K562 (cell line): ENCODE results near the gene FARP2. TPM values are rescaled to one million over a fixed set of nuclear protein-coding genes. Genes with fewer than 3 reads are reported as not detected.

Source experiments
- CTCFL ChIP-seq: IDR thresholded peaks from 2 replicates; pipeline ENCODE4 v1.6.1; 2011; ENCODE audit warnings: borderline replicate concordance, low read depth, mild to moderate bottlenecking, moderate library complexity, low read length; ENCODE audit not compliant: insufficient read depth, poor library complexity, severe bottlenecking
- GTF2F1 ChIP-seq: IDR thresholded peaks from 2 replicates; pipeline ENCODE4 v1.6.1; 2011; ENCODE audit warnings: low read depth, low read length, improper control_type of control experiment
- KLF1 ChIP-seq: fragments of 450-650 bp; IDR thresholded peaks from 2 replicates; pipeline ENCODE4 v1.6.1; 2016; ENCODE audit warnings: missing genetic modification characterization, missing compliant biosample characterization
- MAX ChIP-seq: sonication (generic); formaldehyde crosslinking; IDR thresholded peaks from 2 replicates; pipeline ENCODE4 v1.9.0; 2022; ENCODE audit warnings: mild to moderate bottlenecking, missing genetic modification reagents
- MBD1 ChIP-seq: fragments of 250-450 bp; sonication (Bioruptor Pico); IDR thresholded peaks from 2 replicates; pipeline ENCODE4 v1.8.0; 2022; ENCODE audit warnings: inconsistent platforms
- MNT ChIP-seq, 2 experiments: fragments of 450-650 bp; conservative IDR thresholded peaks; 2 replicates each; pipeline ENCODE4 v1.6.1; 2017; ENCODE audit warnings: mild to moderate bottlenecking in 2 of 2, moderate library complexity in 2 of 2
- POLR2H ChIP-seq: IDR thresholded peaks from 2 replicates; pipeline ENCODE4 v1.6.1; 2016; ENCODE audit warnings: missing genetic modification characterization, low read depth, mild to moderate bottlenecking, control low read depth, missing compliant biosample characterization, moderate library complexity
- ZSCAN29 ChIP-seq: fragments of 450-650 bp; IDR thresholded peaks from 2 replicates; pipeline ENCODE4 v1.6.1; 2017
- polyA plus RNA-seq, 8 experiments: library from polyadenylated mRNA; depleted of rRNA in 4 of 8; stranded (reverse) in 5 of 8; unstranded in 3 of 8; fragments of >200 nt; fragmentation: Nextera tagmentation in 2 of 8; fragmentation: Illumina TruSeq in 1 of 8; extraction: Ambion mirVana in 2 of 8; extraction: Trizol in 1 of 8; gene quantifications; 2 replicates each; pipeline versions ENCODE4 v1.2.1 to v1.2.3, GENCODE V29; 2011 to 2014; ENCODE audit warnings: inconsistent platforms in 1 of 8, missing spikeins in 1 of 8
- total RNA-seq, 7 experiments: library from RNA; depleted of rRNA in 6 of 7; stranded (reverse); fragments of >200 nt in 6 of 7; fragmentation: Illumina TruSeq in 2 of 7; extraction: Trizol in 2 of 7; gene quantifications; 2 replicates each; pipeline versions ENCODE4 v1.2.1 to v1.2.3, GENCODE V29; 2011 to 2021; ENCODE audit warnings: low replicate concordance in 1 of 7

The FARP2 gene
- total and polyA plus RNA-seq, 9 of the 15 experiments (the other 6 are each of a cell fraction or from before 2014, with no cell fraction given): 4.1 to 38.1 (median 21.1) TPM

GRCh38 chr2:241507430-241508239 is 151.6 kb downstream of the FARP2 start (continued):
- TF ChIP-seq GTF2F1 (no peak), MAX (CRISPR knock-in tag) (peak; percentile 50; the same call in 1 of the 2 replicates), KLF1 (tag) (no peak), ZSCAN29 (no peak), POLR2H (no peak), MNT (conservative IDR thresholded peaks at IDR 0.05) (peak; percentile 52 to 61; a peak in 3 of 4 replicates), MBD1 (no peak), CTCFL (no peak)
